HTR-8/SVneo (cell line): Measurements from ENCODE around the gene MAST4.

Experiments used
- DNase-seq: peaks from one replicate; pipeline ENCODE4 v3.0.0; 2011; ENCODE audit warnings: low spot score, mixed read lengths; ENCODE audit not compliant: insufficient read length
- FAIRE-seq: peaks from 2 replicates; lab custom pipeline; 2011; peaks lifted over from hg19 to GRCh38; lab: Jason Lieb, UNC

Gene MAST4

GRCh38 chr5:66828046-66828547, 231.9 kb downstream of the MAST4 start:
- no peak for DNase-seq
- no peak for FAIRE-seq

DNA sequence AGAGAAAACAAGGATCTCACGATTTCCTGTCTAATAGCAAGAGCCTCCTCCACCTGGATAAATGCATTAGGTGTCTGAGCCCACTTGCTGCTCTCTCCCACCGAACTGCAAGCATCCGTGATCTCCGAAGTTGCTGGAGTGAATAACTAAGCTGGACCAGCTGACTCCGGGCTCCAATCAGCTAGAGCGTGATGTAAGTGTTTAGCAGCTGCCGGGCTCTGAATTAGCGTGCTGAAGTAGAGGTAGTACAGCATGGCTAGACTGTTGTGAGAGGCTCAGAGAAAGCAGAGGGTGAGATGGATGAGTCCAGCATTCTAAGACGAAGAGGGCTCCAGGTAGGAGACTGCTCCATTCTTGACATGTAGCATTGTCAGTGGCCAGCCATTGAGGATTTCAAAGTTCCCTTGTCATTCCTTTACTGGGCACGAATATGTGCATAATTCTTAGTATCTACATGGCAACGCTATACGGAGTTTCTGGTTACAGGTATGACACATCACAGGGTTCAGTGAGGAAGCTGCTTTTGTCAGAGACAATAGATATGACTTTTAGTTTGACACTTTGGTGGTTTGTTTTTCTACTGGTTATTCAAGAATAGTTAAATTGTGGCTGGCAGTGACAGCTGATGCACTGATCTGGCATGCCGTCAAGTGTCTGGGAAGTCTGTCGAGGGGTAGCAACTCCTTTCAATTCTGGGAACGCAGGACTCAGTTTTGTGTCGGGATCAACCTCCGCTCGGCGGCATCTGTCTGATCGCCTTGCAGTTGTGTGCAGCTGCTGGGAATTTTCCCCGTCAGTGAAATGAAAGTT, 232.6 kb downstream of the MAST4 start:
- FAIRE-seq (no peak), DNase-seq (no peak)

DNA sequence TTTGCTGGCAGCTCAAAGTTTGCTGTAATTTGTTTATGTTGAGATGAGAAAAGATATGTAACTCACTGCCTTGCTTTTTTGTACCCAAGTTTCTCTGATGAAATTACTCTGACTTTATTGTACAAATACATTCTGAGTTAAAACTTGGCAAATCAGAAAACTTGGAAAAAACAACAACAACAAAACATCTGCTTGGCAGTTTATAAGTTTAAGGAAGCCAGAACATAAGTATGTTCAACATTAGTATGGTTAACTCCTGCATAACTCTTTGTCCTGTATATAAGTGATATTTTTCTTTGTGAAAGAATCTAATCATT, 233.1 kb downstream of the MAST4 start:
- FAIRE-seq, result no peak
- no peak for DNase-seq

DNA sequence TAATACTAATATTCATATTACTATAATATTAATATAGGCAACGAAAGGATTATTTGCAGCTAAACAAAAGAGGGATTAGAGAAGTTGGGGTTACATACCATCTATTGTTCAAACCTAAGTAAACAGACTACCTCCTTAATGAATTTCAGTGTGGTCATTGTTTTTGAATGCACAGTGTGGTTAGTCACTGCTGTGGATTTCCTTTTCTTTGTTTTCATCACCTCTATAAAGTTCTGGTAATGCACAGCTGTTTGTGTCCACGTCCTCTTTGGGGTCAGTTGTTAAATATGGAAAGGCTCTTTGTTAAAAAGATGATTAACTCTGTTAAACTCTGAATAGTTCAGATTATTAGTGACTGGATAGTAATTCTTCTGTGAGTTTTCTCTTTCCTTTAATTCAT, 233.6 kb downstream of the MAST4 start:
- FAIRE-seq (no peak), DNase-seq (no peak)

- DNase-seq (no peak), FAIRE-seq (no peak)
These were observed 234.4 kb downstream of the MAST4 start for GRCh38 chr5:66830636-66831035.

DNA sequence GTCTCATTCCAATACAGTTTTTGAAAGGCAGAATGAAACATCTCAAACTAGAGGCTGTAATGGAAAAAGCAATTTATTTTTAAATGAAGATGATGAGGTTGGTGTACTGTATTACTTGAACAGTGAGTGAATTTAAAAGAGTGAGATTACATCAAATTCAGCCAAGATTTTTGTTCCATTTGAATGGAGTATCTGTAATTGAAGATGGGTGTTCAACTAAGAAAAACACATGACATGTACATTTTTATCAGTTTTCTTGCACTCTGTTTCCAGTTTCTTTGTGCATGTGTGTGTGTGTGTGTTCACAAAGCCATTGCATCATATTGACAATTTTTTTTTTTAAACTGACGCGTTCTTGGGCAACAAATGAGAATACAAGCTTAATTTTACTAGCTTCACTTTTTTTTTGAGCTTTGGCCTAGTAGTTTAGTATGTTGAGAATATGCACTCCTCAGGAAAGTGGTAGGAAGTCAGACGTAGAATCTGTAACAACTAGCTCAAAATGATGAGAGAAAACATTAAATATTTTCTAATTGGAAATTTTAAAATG, 243.5 kb downstream of the MAST4 start:
- DNase-seq (no peak), FAIRE-seq (no peak)

GRCh38 chr5:66840511-66841013, 244.4 kb downstream of the MAST4 start:
- no peak for DNase-seq
- FAIRE-seq, result no peak

DNA sequence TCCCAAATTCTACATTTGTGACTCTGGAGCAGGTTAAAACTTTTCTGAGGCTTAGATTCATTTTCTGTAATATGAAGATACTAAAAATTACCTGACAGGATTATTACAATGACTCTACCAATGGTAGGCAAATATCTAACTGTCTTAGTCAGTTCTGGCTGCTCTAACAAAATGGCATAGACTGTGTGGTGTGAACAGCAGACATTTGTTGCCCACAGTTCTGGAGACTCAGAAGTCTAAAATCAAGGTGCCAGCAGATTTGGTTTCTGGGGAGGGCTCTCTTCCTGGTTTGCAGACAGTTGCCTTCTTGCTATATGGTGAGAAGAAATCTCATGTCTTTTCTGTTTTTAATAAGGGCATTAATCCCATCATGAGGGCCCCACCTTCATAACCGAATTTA, 245.1 kb downstream of the MAST4 start:
- DNase-seq (no peak), FAIRE-seq (no peak)

- DNase-seq (no peak), FAIRE-seq (no peak)
These were observed 246.3 kb downstream of the MAST4 start for GRCh38 chr5:66842540-66842939.

DNA sequence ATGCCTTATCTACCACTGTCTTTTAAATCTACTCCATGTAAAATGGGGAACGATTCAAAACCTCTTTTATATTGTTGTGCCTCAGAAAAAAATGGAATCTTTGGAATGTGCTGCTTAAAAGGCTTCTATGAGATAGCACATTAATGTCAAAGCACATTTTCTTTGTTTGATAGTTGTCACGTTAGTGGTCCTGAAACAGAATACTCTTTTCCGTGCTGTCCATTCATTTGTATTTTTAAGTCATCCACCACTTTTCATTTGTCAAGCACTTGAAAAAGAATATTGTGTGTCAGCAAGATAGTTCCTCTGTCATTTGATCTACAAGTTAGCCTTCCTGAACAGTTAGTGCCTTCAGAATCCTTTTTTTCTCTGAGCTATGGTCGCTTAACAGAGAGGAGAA, 246.9 kb downstream of the MAST4 start:
- FAIRE-seq, result no peak
- DNase-seq, result no peak

DNA sequence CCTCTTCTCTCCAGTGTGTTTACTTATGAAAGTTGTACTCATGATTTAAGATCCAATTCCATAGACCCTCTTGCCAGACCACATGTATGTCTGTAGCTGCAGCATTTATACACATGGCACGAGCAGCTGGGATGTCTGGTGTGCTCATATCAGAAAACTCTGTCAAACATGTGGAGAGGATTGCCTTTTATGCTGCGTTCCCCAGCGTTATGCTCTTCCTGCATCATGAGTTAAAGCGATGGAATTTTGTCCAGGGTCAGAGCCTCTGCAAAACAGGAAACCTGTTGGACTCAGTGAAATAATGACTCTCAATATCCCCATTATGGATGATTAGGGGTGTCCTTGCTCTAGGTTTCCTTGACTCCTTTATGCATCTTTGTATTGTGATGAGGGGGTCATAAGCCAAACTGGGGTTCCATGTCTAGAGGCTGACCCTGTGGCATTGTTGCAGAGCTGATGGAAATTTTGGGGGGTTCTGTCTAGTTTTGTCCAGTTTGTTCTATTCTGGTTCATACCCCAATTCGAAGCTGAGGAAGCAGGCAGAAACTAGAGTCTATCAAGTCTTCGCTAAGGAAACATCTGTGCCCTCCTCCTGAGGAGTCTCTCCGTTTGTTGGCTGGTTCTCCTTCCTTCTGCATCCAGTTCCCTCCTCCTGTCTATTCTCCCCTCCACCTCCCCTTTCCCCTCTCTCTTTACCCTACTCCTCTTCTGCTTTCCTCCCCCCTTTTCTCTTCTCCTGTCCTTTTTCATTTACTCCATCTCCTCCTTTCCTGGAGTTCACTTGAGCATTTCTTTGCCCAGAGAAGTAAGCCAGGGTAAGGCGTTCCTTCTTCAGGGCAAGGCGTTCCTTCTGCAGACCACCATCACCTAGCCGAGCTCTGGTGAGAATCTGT, 252.8 kb downstream of the MAST4 start:
- DNase-seq, result no peak

DNA sequence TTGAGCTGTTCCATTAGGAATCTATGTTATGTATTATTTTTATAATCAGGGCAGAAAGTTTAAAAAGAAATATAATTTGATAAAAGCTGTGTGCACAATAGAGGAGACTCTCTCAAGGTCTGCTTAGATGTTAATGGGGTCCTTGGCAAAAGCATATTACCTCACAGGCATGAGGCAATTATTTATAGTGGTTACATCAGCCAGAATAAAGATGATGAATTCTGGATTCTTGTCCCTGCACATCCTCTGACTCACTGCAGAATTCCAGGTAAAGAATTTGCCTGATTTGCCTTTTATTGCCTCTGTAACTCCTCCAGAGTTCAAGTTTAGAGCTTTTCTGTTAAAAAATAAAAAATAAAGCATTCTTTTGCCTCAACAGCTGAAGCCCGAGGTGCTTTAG, 253.6 kb downstream of the MAST4 start:
- DNase-seq (no peak), FAIRE-seq (no peak)

More for the DNA sequence above, 252.8 kb downstream of the MAST4 start:
- no peak for FAIRE-seq

DNA sequence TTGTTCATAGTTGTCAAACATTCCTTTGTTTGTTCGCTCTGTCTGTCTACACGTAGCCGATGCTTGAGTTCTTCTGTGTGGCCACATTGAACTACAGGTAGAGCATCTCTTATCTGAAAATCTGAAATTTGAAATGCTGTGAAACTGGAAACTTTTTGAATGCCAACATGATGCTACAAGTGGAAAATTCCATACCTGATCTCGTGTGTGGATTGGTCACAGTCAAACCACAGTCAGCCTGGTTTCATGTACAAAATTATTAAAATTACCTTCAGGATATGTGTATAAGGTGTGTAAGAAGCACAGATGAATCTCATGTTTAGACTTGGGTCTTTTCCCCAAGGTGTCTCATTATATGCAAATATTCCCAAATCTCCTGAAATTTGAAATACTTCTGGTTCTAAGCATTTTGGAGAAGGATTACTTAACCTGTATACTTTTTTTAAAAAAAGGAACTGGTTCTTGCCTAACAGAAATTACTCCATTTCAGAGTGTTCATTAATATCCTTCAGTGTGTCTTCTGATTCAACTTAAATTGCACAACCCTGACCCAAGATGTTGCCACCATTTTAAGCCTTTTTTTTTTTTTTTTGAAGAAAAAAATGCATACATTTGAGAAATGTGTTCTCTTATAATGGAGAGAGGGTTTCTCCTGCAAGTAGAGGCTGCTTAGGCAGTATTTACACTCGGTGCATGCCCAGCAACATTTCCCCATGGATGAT, 254.3 kb downstream of the MAST4 start:
- DNase-seq (no peak), FAIRE-seq (no peak)

DNA sequence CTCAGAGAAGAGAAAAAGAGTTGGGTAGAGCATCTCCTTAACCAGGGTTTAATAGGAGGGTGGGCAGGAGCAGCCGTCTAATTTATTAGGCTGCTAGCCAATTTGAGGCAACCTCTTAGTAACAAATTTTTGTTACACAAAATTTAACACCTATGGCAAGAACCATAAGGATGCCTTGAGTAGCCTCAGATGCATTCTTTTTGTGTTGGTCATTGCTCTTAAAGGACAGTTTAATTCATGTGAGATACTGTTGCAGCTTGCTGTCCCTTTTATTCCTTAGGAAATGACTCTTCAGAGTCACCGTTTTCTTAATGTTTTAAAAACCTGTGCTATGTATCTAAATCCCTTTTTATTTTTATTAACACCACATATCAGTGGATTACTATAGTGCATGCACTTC, 255.1 kb downstream of the MAST4 start:
- FAIRE-seq, result no peak
- no peak for DNase-seq

GRCh38 chr5:66854416-66854815, 258.2 kb downstream of the MAST4 start:
- DNase-seq, result no peak

GRCh38 chr5:66856041-66856805, 260.0 kb downstream of the MAST4 start:
- FAIRE-seq (no peak), DNase-seq (no peak)

More at GRCh38 chr5:66854416-66854815, 258.2 kb downstream of the MAST4 start:
- no peak for FAIRE-seq

DNA sequence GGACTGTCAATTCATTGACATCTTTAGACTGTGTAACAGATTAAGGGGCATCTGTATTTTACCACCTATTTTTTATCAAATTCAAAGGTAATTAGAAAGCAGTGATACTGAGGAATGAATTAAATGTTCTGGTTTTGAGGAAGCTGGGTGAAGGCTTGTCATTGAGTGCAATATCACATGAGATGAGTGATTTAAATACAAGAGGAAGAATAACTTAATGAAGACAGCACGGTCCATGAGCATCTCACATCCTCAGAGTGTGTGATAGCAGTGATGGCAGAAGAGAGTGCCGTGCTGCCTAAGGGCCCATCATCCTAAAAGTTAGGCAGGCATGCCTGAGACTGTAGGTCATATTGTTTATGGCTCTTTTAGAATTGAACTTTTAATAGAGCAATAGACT, 263.3 kb downstream of the MAST4 start:
- DNase-seq (no peak), FAIRE-seq (no peak)

DNA sequence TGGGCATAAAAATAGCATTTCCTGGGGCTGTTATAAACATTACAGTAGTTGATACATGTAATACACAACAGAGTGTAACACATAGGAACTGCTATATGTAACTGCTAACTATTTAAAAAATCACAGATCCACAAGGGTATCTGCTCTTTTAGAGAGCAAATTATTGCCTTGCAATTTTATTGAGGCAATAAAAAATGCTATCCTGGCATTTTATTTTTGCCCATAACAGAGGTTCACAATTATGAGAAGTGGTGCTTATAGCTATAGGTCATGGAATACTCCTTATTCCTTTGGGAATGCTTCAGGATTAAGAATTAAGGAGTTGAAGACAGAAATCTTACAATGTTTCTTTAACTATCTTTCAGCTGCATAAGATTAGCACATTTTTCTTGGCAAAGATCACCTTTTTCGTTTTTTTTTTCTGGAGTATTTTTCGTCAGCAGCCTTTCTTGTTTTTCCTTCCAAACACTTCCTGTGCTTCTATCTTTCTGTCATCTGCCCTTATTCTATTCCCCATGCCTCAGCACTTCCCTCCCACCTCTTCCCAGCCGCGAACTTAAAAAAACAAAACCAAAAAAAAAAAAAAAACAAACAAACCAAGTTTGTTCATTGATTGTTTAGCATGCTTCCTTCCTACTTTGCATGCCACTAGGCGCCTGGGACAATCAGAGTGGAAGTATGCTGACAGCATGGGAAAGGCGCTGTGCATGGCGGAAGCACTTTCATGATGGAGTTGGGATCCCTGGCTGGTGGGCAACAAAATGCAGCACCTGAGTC, 264.2 kb downstream of the MAST4 start:
- FAIRE-seq, result no peak
- no peak for DNase-seq

GRCh38 chr5:66861402-66861801, 265.2 kb downstream of the MAST4 start:
- no peak for DNase-seq
- FAIRE-seq, result no peak
